Hematopoietic multipotent progenitor cell (in vitro differentiated cells): ENCODE data around the gene DSP. TPM values are rescaled to one million over a fixed set of nuclear protein-coding genes. Genes with fewer than 3 reads are reported as not detected.
A peak's percentile ranks its signal among the peaks of the same experiment; 100 is the strongest.

Experiments
- DNase-seq, 3 donors: peaks; one replicate each; pipeline ENCODE4 v3.0.0-alpha.2; 2011 to 2015; ENCODE audit warnings: low read depth in 2 of 3, low spot score in 2 of 3
- total RNA-seq: library from RNA; depleted of rRNA; stranded (reverse); fragments of >200 nt; gene quantifications from one replicate; pipeline ENCODE4 v1.2.3, GENCODE V29; 2012

The DSP gene
- total RNA-seq, 1 donor: under 0.01 TPM

DNA sequence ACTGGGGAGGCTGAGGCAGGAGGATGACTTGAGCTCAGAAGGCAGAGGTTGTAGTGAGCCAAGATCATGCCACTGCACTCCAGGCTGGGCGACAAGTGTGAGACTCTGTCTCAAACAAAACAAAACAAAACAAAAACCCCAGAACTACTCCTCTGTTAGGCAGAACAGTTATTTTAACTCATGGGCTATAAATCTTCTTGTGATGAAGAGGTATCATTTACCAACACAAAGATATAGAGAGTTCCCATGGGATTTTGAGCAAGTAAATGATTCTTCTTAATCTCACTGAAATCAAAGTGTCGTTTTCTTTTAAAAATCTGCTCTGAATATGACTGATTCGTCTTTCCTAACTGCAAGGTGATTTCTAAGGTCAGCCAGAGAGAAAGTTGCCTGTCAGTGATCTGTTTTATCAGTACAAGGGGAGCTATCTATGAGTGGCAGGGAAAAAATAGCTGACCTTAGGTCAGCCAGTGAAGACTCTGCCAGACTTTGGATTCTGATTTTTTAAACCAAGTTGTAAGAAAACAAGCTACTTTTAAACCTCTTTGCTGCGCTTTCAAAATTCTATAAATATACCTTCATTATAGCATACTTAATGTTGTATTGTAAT is 3.8 kb upstream of the DSP start:
- no peak for DNase-seq

GRCh38 chr6:7538484-7538883 is 3.0 kb upstream of the DSP start:
- DNase-seq: no peak

DNA sequence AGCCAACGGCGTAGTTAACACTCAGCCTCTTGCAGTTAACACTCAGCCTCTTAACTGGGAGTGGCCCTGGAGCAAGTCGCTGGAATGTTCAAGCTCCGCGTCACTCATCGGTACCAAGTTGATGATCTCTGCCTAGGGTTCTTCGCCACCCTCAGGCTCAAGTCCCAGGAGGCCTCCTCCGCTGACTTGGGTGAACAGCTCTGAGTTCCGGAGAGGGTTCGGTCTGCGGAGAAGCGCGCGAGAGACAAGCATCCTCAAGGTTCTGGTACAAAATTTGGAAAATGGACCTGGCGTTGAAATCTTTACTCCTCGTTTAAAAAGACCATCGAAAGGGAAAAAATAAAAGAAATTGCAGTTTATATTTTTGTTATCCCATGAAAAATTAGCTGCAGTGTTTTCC is 876 bp upstream of the DSP start:
- peak in 1 of 3 donors; percentile 18 for DNase-seq

DNA sequence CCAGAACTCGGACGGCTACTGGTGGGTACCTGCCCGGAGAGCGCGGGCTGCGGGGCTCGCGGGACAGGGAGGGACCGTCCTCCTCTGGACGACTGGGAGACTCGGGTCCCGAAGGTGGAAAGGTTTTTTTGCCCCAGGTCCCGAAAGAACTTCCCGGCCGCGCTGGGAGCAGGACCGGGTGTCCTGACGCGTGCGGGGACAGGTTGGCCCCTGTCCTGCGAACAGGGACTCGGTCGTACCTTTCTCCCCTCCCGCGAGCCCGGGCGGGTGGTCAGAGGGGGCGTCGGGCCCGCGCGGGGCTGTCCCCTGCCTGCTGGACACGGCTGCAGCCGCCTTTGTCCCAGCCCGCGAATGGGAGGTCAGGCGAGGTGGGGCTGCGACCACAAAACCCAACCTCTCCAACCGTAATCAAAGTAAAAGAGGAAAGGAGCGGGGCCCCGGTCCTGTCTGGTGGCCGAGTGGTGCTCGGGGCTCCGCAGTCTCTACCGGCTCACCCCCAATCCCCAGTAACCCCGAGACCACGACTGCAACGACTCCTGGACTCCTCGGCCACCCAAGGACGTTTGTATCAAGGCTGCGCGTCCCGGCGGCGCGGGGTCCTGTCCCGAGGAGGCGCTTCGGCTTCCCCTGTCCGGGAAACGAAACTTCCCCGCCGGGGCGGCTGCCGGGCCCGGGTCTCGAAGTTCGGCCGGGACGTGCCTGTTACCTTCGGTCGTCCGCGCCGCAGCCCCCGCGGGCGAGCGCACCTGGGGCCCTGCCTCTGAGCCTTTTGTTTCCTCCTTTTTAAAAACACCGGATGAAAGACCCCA is 798 bp downstream of the DSP start:
- DNase-seq: peak in 2 of 3 donors; percentile 14 to 26

GRCh38 chr6:7542874-7543624 is 1.6 kb downstream of the DSP start:
- DNase-seq: peak in 1 of 3 donors; percentile 21

DNA sequence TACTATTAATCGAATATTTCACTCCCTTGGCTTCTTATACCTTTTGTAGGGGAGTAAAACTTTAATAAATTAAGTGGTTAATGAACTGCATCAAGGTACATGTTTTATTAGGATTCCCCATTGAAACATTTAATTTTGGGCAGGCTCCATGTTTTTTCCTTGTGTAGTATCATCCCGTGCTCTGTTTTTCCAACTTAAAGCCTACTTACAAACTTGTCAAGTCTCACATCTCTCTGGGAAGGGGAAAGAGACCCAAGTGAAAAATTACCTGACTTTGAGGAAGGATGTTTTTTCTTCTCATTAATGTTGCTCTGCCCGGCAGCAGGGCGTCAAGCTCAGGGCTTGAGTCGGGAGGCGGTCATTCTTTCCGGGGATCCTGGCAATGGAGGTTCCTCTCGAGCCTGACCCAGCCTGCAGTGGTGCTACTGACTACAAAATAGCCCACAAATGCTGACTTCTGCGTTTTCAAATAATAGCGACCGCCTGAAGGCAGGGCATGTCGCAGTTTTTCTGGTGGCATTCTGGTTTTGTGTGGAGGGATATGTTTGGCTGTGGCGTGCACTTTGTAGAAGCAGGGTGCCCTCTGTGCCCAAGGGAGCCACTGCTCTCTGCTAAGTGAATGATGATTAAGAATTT is 2.4 kb downstream of the DSP start:
- DNase-seq: peak in 2 of 3 donors; percentile 12 to 21

DNA sequence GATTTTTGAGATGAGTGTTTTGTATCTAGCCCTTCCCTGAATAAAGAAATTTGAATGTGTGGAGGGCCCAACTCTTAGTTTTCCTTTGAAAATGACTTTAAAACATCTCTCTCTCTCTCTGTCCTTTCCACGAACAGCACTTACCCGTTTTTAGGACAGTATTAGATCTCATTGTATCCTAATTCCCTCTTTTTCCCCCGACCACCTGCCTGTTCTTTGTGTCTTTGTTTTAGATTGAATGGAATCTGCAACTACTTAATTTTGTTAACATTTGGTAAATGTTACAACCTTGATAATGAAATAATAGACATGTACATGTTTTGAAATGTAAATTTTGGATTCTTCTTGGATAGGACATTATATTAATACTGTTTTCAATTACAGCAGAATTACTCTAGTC is 3.1 kb downstream of the DSP start:
- no peak for DNase-seq

DNA sequence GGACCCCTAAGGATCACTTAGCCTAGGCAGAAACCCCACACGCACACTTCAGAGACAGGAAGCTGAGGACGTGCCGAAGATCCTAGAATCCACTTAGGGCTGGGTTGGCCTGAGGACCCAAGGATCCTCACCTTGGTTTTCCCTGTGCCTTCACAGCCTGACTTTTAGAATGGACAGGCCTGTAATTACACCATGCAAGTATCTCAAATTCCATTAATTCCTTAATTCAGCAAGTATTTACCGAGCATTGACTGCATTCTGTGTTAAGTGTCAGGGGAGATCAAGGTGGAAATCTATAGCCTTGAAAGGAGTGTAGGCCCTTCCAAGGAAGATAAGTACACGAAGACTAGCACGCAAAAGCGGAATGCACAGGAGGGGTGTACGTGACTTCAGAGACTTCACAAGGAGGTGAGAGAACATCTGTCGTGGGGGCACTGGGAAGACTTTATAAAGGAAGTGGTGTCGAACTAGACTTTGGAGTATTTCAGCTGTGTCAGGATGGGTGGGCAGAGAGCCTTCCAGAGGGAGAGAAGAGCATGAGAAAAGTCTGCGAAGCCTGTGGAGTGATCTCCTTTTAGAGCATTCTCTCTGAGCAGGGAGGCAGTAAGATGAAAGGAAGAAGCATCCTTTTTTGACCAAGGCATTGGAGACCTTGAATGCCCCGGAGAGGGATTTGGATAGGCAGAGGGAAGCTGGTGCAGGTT is 4.0 kb downstream of the DSP start:
- DNase-seq: no peak

DNA sequence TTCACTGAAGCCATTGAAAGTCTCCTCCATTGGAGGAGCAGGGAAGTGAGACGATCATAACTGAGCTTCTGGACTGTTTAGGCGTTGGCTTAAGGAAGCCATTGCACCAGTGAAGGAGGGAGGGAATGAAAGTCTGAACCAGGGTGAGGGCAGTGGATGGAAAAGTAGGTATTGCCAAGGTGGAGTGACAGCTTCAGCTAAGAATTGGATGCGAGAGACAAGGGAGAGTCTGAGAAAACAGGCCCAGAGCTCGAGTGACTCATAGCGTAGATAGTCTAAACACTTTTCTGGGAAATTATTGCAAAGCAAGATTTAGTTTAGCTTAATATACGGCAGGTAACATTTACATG is 4.5 kb downstream of the DSP start:
- no peak for DNase-seq

GRCh38 chr6:7546383-7546782 is 4.9 kb downstream of the DSP start:
- DNase-seq: no peak

DNA sequence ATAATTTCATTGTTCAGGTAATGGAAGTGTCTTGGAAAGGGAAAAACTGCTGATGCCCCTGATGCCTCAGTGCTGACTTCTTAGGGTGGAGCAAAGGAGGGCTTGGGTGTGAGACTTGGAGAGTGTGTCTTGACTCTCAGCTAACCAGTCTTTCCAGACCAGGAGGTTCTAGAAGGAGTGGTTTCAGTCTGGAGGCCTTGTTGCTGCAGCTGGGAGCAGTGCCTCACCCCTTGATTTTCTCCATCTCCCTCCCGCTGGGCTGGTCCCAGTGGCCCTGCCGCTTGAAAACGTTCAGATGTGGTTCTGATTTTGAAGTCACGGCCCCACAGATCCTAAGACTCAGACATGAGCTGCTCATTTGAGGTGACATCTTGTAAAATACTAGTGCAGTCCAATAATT is 5.4 kb downstream of the DSP start:
- DNase-seq: no peak

GRCh38 chr6:7547315-7547714 is 5.8 kb downstream of the DSP start:
- DNase-seq: no peak

- no peak for DNase-seq
Observed at GRCh38 chr6:7550433-7550801, 8.9 kb downstream of the DSP start.

DNA sequence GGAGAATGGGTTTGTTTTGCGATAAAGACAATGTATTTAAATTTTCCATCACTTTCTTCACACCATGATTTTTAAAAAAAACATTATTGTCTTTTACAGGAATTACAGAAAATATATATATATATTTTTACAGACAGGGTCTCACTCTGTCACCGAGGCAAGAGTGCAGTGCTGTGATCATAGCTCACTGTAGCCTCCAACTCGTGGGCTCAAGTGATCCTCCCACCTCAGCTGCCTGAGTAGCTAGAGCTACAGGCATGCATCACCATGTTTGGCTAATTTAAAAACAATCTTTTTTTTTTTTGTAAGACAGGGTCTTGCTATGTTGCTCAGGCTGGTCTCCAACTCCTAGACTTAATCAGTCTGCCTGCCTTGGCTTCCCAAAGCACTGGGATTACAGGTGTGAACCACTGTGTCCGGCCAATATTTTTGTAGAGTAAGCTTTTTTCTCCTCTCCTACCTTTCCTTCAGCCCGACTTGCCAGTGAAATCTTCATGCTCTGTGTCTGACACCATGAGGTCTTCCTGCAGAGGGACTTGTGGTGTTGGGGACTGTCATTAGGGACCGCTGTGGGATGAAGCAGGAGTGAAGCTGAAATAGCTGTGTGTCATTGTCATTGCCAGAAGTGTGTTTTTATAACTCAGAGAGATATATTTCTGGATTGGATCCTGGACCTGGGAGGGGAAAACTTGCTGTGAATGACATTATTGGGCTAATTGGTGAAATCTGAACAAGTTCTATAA is 13.2 kb downstream of the DSP start:
- no peak for DNase-seq

GRCh38 chr6:7555671-7556070 is 14.2 kb downstream of the DSP start:
- no peak for DNase-seq

DNA sequence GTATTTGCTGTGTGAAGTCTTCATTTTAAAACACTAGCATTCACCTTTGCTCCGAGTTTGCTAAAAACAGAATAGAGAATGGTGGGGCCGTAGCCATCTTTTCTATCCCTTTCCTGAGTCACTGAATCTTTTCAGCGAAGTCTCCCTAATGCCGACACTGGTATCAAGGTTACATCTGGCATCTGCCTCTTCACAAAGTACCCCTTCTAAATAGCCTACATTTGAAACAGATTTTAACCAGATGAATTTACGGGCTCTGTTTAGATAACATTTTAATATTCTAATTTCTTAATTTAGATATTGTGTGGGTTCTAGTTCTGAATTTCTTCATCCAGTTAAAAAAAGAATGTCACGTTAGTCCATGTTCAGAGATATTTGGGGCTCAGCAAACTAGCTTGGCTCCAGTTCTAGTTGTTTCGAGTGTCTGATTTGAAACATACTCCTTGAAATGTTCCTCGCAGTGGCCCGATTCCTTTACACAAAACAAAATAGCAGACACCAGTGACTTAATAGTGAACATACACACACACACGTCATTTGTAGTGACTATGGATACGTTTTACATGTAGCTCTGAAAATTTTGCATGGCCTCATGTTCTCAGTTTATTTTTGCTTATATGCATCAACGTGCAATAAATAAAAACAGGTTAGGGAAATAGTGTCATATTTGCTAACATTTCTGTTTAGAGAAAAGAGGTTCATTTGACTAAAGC is 15.1 kb downstream of the DSP start:
- DNase-seq: no peak

- DNase-seq: no peak
Observed at GRCh38 chr6:7557652-7558051, 16.2 kb downstream of the DSP start.

- no peak for DNase-seq
Observed at GRCh38 chr6:7558781-7559180, 17.3 kb downstream of the DSP start.

DNA sequence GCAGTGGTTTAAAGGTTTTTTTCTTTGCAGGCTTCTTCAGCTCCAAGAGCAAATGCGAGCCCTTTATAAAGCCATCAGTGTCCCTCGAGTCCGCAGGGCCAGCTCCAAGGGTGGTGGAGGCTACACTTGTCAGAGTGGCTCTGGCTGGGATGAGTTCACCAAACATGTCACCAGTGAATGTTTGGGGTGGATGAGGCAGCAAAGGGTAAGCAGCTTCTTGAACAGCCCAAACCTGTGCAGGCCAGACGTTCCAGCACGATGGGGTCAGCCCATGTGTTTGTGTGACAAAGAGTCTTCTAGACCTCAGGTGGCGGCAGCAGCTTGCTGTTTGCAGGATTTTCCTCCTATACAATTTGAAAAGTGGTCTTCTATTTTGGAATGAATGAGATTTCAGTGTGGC is 17.7 kb downstream of the DSP start:
- no peak for DNase-seq
